ENCODE measurements around the gene FABP2. TPM values are rescaled to one million over a fixed set of nuclear protein-coding genes. Genes with fewer than 3 reads are reported as not detected.

Gene FABP2
- total and polyA plus RNA-seq, 2 of the 8 experiments (the other 6 are each of a cell fraction or from before 2014, with no cell fraction given), result not detected

- no peak for TF ChIP-seq GABPA (IDR thresholded peaks at IDR 0.05; ENCODE audit: borderline replicate concordance, insufficient read depth, low read length)
- no peak for TF ChIP-seq RBBP5 (IDR thresholded peaks at IDR 0.05; ENCODE audit: borderline replicate concordance, low read depth, low read length)
- Histone ChIP-seq H2AK5ac (ENCODE audit: low read depth, low read length) (no peak overlapping the region), H3K9me3 (ENCODE audit: insufficient read depth in 2 of 2, low read depth in 1 of 2, low read length in 1 of 2) (no peaks in the 10 kb centered on the region), H2BK12ac (ENCODE audit: low read depth, low read length) (no peak overlapping the region), H4K8ac (ENCODE audit: extremely low read depth, insufficient read depth, low read length) (no peak overlapping the region), H3K4me3 (ENCODE audit: extremely low read depth in 1 of 4, insufficient read depth in 2 of 4, low read depth in 3 of 4, low read length in 4 of 4) (no peak overlapping the region), H3K4ac (replicated peaks; ENCODE audit: insufficient read length, low read depth, low read length) (no peak overlapping the region), H4K20me1 (replicated peaks in 1 of 2; ENCODE audit: control insufficient read depth in 1 of 2, insufficient read depth in 2 of 2, low read length in 2 of 2) (no peaks in the 10 kb centered on the region), H3K79me1 (ENCODE audit: low read depth, low read length) (peaks cover 8% of the 10 kb centered on the region; the same call in 1 of the 2 replicates), H3K27ac (ENCODE audit: low read depth, low read length) (no peak overlapping the region), H4K5ac (ENCODE audit: insufficient read length, low read depth, low read length) (no peak overlapping the region), H2AFZ (ENCODE audit: low read length) (no peak overlapping the region), H3K23me2 (ENCODE audit: low read depth, low read length) (peaks cover 11% of the 10 kb centered on the region), H3K4me2 (ENCODE audit: insufficient read depth in 1 of 2, low read depth in 2 of 2, low read length in 2 of 2) (no peak overlapping the region), H3K18ac (ENCODE audit: extremely low read depth, low read length) (no peak overlapping the region), H3K23ac (ENCODE audit: insufficient read length) (no peak overlapping the region), H3K79me2 (ENCODE audit: control insufficient read depth in 1 of 2, insufficient read depth in 2 of 2, low read length in 2 of 2) (peaks cover 3 to 14% of the 10 kb centered on the region in 2 experiments; a peak in 3 of 4 replicates), H3K27me3 (replicated peaks in 1 of 4; ENCODE audit: control insufficient read depth in 3 of 4, extremely low read depth in 1 of 4, insufficient read depth in 3 of 4, low read length in 3 of 4) (no peaks in the 10 kb centered on the region), H2BK5ac (ENCODE audit: low read depth, low read length) (no peak overlapping the region), H2BK20ac (ENCODE audit: low read length) (no peak overlapping the region), H2BK120ac (replicated peaks; ENCODE audit: low read depth, low read length) (no peak overlapping the region), H3K9ac (replicated peaks in 1 of 4; ENCODE audit: extremely low read depth in 1 of 4, low read depth in 3 of 4, low read length in 3 of 4) (no peak overlapping the region), H3K36me3 (ENCODE audit: control insufficient read depth in 2 of 4, insufficient read depth in 4 of 4, low read length in 3 of 4) (peaks cover 0 to 32% (median 3%) of the 10 kb centered on the region in 4 experiments; a peak in 4 of 8 replicates), H2BK15ac (ENCODE audit: low read length) (no peak overlapping the region), H3K14ac (ENCODE audit: insufficient read length) (no peak overlapping the region), H3K56ac (replicated peaks; ENCODE audit: insufficient read length, low read depth, low read length) (no peak overlapping the region), H3K4me1 (replicated peaks in 1 of 4; ENCODE audit: control insufficient read depth in 3 of 4, insufficient read depth in 4 of 4, low read length in 3 of 4) (peaks cover 2 to 6% (median 3%) of the 10 kb centered on the region in 4 experiments; a peak in 6 of 7 replicates), H4K91ac (replicated peaks; ENCODE audit: insufficient read length, low read length) (no peak overlapping the region)
- no peak for FAIRE-seq
- WGBS, 2 experiments (ENCODE audit: extremely low coverage in 1 of 2, insufficient coverage in 1 of 2, insufficient read length in 1 of 2, insufficient replicate concordance in 2 of 2, low coverage in 1 of 2, low lambda C conversion rate in 2 of 2, missing lambda C conversion rate in 1 of 2), result 89% methylated on average over 2 of the region's 2 CpGs; no CpG with 5 or more reads in 1 of the 2 experiments
- CTCF ChIA-PET (ENCODE audit: partially characterized antibody), result interaction anchor here (1.5 to 1.9 kb wide), 2 partner anchors 10 to 256 kb away, joined by 3 to 4 read pairs; no protein-coding TSS in a partner anchor
- POLR2A ChIA-PET (ENCODE audit: partially characterized antibody), result no interaction called here
- no peak for DNase-seq (ENCODE audit: low read depth in 1 of 2, low spot score in 2 of 2)
Measured at GRCh38 chr4:119296356-119296755, 25.6 kb downstream of the FABP2 start.

Measured in H1 (cell line).